ENCODE results near the gene SH3TC2. TPM values are rescaled to one million over a fixed set of nuclear protein-coding genes. Genes with fewer than 3 reads are reported as not detected.

The SH3TC2 gene
- total RNA-seq, 2 donors from 2014 or later, result 0.72 to 5.6 TPM

DNA sequence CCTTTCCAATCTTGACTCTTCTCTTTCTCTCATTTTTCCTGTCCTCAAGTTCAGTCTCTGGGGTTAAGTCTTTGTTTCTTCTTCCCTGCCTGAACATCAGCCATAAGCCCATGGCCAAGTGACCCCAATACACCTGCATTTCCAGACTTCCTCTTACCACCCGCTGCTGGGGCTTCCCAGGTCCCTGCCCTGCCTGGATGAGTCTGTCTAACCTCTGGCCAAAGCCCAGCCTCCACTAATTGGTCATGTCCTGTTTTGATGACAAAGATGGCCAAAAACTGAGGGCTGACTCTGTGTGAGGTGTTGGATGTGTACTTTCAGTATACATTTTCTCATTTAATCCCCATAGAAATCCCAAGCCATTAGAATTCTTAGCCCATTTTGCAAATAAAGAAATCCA is 47.3 kb downstream of the SH3TC2 start:
- Mint-ChIP-seq H3K27me3 (peaks cover 33% of the 10 kb centered on the region), H3K4me3 (no peak overlapping the region), H3K36me3 (ENCODE audit: low read depth) (peaks cover 4% of the 10 kb centered on the region), H3K4me1 (no peaks in the 10 kb centered on the region), H3K27ac (no peak overlapping the region)
- DNase-seq (no peak), ATAC-seq (no peak)
- no peaks in the 10 kb centered on the region for H3K9me3 ChIP-seq (ENCODE audit: control insufficient read depth, low read length, poor library complexity, severe bottlenecking)

DNA sequence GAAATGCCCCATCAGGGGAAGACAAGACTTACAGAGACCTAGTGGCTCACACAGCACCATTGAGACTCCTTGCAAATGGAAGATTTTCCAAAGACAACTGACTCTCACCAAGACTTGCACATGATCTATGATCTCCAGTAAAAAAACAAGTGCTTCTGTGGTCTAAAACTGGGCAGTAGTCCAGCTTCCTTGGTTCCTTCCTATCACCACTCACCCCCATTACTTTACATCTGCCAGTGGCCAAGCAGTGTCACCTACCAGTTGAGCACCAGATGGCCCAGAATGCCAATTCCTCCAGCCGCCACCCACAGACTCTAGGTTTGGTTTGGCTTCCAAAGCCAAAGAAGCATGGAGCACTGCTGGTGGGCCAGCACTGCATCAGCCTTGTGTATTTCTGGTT is 47.7 kb downstream of the SH3TC2 start:
- no peak overlapping the region for H3K4me3 Mint-ChIP-seq
- no peak overlapping the region for H3K27ac Mint-ChIP-seq
- no peaks in the 10 kb centered on the region for H3K4me1 Mint-ChIP-seq
- peaks cover 4% of the 10 kb centered on the region for H3K36me3 Mint-ChIP-seq (ENCODE audit: low read depth)
- ATAC-seq, result no peak
- peaks cover 33% of the 10 kb centered on the region for H3K27me3 Mint-ChIP-seq
- DNase-seq, result no peak
- H3K9me3 ChIP-seq (ENCODE audit: control insufficient read depth, low read length, poor library complexity, severe bottlenecking), result no peaks in the 10 kb centered on the region

DNA sequence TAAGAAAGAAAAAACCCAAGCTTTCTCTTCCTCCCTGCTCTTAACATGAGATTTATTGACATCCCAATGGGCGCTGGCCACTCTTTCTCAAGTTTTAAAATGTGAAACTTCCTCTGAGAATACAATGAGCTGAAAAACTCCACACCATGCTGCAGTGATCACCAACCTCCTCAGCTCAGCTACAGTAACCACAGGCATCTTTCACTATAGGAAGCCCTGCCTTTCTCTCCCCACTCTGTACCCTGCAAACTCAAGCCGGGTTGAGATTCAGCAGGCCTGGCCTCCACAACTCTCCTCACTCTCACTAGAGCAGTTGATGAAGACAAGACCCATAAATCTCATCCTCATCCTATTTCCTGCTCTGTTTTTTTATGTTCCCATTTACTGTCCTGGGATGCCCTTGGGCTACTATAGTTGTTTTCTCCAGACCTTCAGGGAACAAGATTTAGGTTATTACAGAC is 48.3 kb downstream of the SH3TC2 start:
- Mint-ChIP-seq H3K4me1 (peaks cover 2% of the 10 kb centered on the region), H3K36me3 (ENCODE audit: low read depth) (peaks cover 4% of the 10 kb centered on the region), H3K27ac (no peak overlapping the region), H3K4me3 (no peak overlapping the region), H3K27me3 (peaks cover 30% of the 10 kb centered on the region)
- no peaks in the 10 kb centered on the region for H3K9me3 ChIP-seq (ENCODE audit: control insufficient read depth, low read length, poor library complexity, severe bottlenecking)
- DNase-seq (no peak), ATAC-seq (no peak)

DNA sequence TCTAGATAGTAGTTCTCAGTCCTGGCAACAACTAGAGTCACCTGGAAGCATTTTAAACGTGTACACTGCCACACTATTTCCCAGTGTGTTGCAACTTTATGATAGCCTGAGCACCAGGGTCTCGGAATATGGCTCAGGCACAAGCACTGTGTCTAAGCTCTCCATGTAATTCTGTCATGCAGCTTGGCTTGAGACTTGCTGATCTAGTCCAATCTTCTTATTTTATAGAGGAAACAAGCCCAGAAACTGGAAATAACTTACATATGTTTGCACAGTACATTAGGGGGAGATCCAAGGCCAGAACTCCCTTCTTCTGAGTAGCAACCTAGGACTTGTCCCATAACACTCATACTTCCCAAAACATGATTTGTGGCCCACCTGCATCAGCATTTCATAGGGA is 49.1 kb downstream of the SH3TC2 start:
- DNase-seq, result no peak
- no peak overlapping the region for H3K27ac Mint-ChIP-seq
- H3K9me3 ChIP-seq (ENCODE audit: control insufficient read depth, low read length, poor library complexity, severe bottlenecking), result no peaks in the 10 kb centered on the region
- peaks cover 2% of the 10 kb centered on the region for H3K36me3 Mint-ChIP-seq (ENCODE audit: low read depth)
- peaks cover 2% of the 10 kb centered on the region for H3K4me1 Mint-ChIP-seq
- peaks cover 22% of the 10 kb centered on the region for H3K27me3 Mint-ChIP-seq
- ATAC-seq, result no peak
- no peak overlapping the region for H3K4me3 Mint-ChIP-seq

DNA sequence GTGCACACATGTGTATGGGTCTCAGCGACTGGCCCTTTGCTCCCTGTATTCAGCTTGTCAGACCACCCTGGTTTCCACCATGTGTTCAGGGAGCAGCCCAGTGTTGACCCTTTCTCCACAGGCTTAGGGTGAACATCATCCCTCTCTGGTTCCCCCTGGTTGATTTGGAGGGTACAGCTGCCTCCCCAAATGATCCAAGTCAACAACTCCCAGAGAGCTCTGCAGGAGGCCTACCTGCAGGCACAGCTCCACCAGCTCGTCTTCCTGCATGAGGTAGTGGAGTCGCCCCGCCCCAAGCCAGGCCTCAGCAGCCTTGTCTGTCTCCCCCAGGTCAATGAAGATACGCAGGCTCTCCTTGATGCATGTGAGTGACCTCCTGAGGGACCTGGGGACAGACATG is 50.5 kb downstream of the SH3TC2 start:
- Mint-ChIP-seq H3K27ac (no peak overlapping the region), H3K4me1 (peaks cover 2% of the 10 kb centered on the region), H3K36me3 (ENCODE audit: low read depth) (no peaks in the 10 kb centered on the region), H3K4me3 (no peak overlapping the region), H3K27me3 (peaks cover 18% of the 10 kb centered on the region)
- no peaks in the 10 kb centered on the region for H3K9me3 ChIP-seq (ENCODE audit: control insufficient read depth, low read length, poor library complexity, severe bottlenecking)
- DNase-seq, result no peak
- no peak for ATAC-seq

DNA sequence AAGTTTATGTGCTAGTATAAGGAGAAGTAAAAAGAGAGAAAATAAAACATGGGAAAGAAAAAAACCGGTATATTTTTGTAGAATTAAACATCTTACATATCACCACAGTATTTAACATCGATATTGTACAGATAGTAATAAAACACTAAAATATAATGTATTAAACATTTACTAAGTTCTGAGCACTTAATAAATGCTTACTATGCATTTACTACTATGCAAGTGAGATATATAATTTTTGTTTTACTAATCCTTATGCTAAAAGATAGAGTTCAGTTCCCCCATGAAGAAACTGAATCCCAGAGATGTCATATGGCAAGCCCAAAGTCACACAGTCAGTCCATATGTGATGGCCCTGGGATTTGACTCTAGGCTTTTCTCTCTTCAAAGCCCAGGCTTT is 51.1 kb downstream of the SH3TC2 start:
- ATAC-seq, result no peak
- Mint-ChIP-seq H3K36me3 (ENCODE audit: low read depth) (no peaks in the 10 kb centered on the region), H3K4me1 (peaks cover 2% of the 10 kb centered on the region), H3K4me3 (no peak overlapping the region), H3K27ac (no peak overlapping the region), H3K27me3 (peaks cover 19% of the 10 kb centered on the region)
- H3K9me3 ChIP-seq (ENCODE audit: control insufficient read depth, low read length, poor library complexity, severe bottlenecking), result no peaks in the 10 kb centered on the region
- no peak for DNase-seq

DNA sequence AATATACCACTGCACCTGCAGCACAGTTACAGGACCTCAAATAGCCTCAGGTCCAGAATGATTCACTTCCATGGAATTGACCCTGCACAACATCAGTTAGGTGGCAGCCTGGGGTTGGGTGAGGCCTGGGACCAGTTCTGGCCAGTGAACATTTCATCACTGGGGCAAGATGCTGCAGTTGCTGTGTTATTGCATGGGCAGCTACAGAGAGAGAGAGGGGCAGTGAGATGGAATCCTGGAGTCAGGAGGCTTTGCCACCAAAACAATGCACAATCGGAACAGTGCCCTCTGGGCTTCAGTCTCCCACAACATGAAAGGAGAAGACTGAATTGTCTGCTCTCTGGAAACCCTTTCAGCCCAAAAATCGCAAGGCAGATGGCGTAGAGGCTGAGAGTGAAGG is 51.8 kb downstream of the SH3TC2 start:
- H3K4me3 Mint-ChIP-seq, result no peak overlapping the region
- peaks cover 19% of the 10 kb centered on the region for H3K27me3 Mint-ChIP-seq
- DNase-seq, result no peak
- no peak for ATAC-seq
- H3K27ac Mint-ChIP-seq, result no peak overlapping the region
- peaks cover 2% of the 10 kb centered on the region for H3K4me1 Mint-ChIP-seq
- no peaks in the 10 kb centered on the region for H3K9me3 ChIP-seq (ENCODE audit: control insufficient read depth, low read length, poor library complexity, severe bottlenecking)
- H3K36me3 Mint-ChIP-seq (ENCODE audit: low read depth), result no peaks in the 10 kb centered on the region

DNA sequence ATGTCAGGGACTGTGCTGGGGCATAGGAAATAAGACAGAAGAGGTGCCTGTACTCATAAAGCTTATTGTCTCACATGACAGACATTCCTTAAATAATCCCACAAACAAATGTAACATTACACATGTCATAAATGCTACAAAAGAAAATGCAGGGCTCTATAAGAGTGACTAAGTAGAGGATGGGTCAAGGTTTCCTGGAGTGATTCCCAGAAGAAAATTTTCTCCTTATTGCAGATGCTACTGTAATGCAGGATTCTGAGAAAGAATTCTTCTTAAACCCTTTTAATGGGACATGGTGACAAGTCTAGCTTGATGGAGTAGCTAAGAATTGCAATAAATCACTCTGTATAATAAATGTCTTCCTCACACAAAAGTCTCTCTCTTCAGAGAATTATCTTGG is 55.7 kb downstream of the SH3TC2 start:
- DNase-seq, result no peak
- H3K27me3 Mint-ChIP-seq, result peaks cover 25% of the 10 kb centered on the region
- H3K4me1 Mint-ChIP-seq, result peaks cover 2% of the 10 kb centered on the region

DNA sequence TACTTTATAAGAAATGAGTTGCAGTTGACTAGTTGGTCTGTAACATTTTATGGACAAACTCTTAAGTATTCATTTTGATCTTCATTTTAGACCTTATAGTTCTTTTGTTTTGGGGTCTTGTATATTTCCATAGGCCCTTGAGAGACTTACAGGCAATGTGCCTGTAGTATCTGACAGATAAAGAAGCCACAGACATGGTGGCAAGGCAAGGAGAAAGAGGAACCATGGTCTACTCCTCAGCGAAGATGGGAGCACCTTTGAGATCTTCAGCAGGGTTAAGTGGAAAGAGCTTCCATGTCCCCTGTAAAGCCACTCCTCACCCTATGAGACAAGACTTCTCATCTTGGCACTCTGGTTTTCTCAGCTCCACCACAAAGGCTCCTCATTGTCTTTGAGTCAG is 56.4 kb downstream of the SH3TC2 start:
- no peaks in the 10 kb centered on the region for H3K36me3 Mint-ChIP-seq (ENCODE audit: low read depth)
- ATAC-seq, result no peak

More for the DNA sequence above, 55.7 kb downstream of the SH3TC2 start:
- ATAC-seq, result no peak
- H3K4me3 Mint-ChIP-seq, result no peak overlapping the region
- no peaks in the 10 kb centered on the region for H3K9me3 ChIP-seq (ENCODE audit: control insufficient read depth, low read length, poor library complexity, severe bottlenecking)
- no peak overlapping the region for H3K27ac Mint-ChIP-seq
- no peaks in the 10 kb centered on the region for H3K36me3 Mint-ChIP-seq (ENCODE audit: low read depth)

DNA sequence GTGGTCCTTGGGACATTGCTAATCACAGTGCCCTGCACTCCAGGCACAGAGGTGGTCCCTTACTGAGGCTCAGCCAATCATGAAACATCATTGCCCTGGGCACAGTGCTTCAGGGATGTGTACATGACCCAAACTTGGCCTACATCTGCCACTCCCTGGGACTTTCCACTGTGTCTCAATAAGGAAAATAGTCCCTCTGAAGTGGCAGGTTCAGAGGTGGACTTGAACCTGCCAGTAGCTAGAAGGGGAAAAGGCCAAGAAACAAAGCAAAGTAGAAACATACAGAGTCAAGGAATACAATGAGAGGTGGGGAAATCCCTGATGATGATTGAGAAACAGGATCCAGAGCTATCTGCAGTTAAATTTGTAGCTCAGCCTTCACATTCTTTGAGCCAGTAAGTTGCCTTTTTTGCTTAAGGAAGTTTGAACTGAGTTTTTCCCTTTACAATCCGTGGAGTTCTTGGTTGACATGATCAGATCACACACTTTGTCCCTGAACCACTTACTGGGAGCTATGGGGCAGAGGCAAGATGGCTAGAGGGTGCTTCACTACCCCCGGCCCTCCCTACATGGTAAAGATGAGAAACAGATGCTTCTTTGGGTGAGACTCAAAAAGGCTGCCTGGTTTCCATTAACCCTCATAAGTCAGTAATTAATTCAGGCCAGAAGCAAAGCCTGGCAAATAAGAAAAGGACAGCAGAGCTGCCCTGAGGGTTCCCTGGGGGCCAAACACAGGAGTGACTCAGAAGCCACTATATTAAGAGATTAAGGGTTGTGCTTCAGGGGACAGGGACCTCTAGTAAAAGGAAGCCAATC is 57.6 kb downstream of the SH3TC2 start:
- no peak overlapping the region for H3K27ac Mint-ChIP-seq
- H3K9me3 ChIP-seq (ENCODE audit: control insufficient read depth, low read length, poor library complexity, severe bottlenecking), result no peaks in the 10 kb centered on the region
- DNase-seq (no peak), ATAC-seq (no peak)
- H3K36me3 Mint-ChIP-seq (ENCODE audit: low read depth), result no peaks in the 10 kb centered on the region
- H3K27me3 Mint-ChIP-seq, result peaks cover 33% of the 10 kb centered on the region
- H3K4me3 Mint-ChIP-seq, result no peak overlapping the region
- H3K4me1 Mint-ChIP-seq, result peaks cover 4% of the 10 kb centered on the region

More for the DNA sequence above, 56.4 kb downstream of the SH3TC2 start:
- H3K9me3 ChIP-seq (ENCODE audit: control insufficient read depth, low read length, poor library complexity, severe bottlenecking), result no peaks in the 10 kb centered on the region
- Mint-ChIP-seq H3K27me3 (peaks cover 32% of the 10 kb centered on the region), H3K4me3 (no peak overlapping the region), H3K4me1 (peaks cover 4% of the 10 kb centered on the region), H3K27ac (no peak overlapping the region)
- DNase-seq, result no peak

DNA sequence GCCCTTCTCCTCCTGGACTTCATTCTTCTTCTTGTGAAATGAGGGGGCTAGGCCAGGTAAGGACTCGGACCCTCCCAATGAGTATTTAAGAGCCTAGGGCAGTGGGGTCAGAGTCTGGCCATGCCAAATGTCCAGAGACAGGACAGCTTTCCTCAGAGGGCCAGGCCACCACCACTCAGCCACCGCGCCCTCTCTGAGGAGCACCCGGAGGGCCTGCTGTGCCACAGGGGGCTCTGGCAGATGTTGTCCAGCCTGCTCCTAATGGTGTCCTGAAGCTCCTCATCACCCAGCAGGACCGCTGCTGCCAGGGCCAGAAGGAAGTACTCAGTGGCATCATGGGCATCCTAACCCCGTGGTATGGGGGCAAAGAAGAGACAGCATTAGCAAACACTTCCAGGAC is 58.3 kb downstream of the SH3TC2 start:
- H3K27me3 Mint-ChIP-seq, result peaks cover 40% of the 10 kb centered on the region
- H3K27ac Mint-ChIP-seq, result no peak overlapping the region
- H3K36me3 Mint-ChIP-seq (ENCODE audit: low read depth), result no peaks in the 10 kb centered on the region
- peaks cover 2% of the 10 kb centered on the region for H3K4me1 Mint-ChIP-seq
- ATAC-seq, result no peak
- H3K4me3 Mint-ChIP-seq, result no peak overlapping the region
- no peak for DNase-seq
- no peaks in the 10 kb centered on the region for H3K9me3 ChIP-seq (ENCODE audit: control insufficient read depth, low read length, poor library complexity, severe bottlenecking)

DNA sequence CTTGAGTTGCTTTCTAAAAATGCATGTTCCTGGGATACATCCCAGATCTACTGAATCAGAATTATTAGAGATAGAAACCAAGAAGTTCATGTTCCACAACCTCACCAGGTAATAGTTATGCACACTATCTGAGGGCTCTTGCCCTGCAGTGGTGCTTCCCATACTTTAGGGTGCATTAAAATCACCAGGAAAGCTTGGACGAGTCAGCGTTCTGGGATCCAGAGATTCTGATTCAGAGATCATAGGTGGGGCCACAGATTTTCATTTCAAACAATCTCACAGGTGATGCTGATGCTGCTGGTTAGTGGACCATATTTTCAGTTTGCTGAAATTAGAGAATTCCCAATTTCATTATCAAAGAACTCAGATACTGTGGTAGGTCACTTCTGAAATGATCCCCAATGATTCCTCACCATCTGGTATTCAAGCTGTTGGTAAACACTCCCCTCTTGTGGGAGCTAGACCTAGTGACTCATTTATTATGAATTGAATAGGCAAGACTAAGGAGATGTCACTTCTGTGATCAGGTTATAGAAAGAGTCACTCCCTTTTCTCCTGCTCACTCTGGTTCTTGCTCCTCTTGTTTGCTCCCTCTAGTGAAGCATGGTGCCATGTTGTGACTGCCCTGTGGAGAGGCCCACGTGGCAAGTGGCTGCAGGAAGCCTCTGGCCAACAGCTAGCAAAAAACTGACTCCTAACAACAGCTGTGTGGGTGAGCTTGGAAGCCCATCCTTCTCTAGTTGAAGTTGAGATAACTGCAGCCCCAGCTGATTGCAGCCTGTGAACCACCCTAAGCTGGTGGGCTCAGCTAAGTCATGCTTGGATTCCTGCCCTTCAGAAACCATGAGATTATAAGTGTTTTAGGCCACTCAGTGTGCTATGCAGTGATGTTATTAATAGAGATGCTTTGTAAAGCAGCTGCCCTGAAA is 59.8 kb downstream of the SH3TC2 start:
- Mint-ChIP-seq H3K4me3 (no peak overlapping the region), H3K36me3 (ENCODE audit: low read depth) (no peaks in the 10 kb centered on the region), H3K27me3 (peaks cover 52% of the 10 kb centered on the region), H3K4me1 (peaks cover 4% of the 10 kb centered on the region), H3K27ac (no peak overlapping the region)
- ATAC-seq (no peak), DNase-seq (no peak)
- H3K9me3 ChIP-seq (ENCODE audit: control insufficient read depth, low read length, poor library complexity, severe bottlenecking), result no peaks in the 10 kb centered on the region

DNA sequence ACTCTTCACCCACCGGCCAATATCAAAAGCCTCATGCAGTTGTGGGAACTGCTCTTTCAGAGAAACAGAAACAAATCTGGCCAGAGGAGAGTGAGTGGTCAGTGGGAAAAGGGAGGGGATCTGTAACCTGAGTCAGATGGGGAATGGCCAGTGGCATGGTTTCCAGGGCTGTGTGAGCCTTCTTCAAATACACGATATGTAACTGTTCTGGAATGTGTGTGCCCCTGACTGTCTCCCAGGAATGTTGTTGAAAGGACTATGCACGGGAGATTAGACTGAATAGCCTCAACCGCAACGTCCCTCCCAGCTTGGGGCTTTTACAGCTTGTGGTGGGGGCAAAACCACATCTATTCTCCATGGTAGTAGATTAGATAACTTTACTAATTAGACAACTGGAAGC is 60.8 kb downstream of the SH3TC2 start:
- Mint-ChIP-seq H3K27me3 (peaks cover 53% of the 10 kb centered on the region), H3K27ac (no peak overlapping the region), H3K4me3 (no peak overlapping the region), H3K4me1 (peaks cover 4% of the 10 kb centered on the region), H3K36me3 (ENCODE audit: low read depth) (no peaks in the 10 kb centered on the region)
- no peak for DNase-seq
- ATAC-seq, result no peak
- no peaks in the 10 kb centered on the region for H3K9me3 ChIP-seq (ENCODE audit: control insufficient read depth, low read length, poor library complexity, severe bottlenecking)
